HG02943 (cell line): Measurements from ENCODE around the gene XIRP1.

ENCODE experiments used
- ATAC-seq: cut with Tn5 transposase; IDR thresholded peaks from one replicate; pipeline ENCODE4 v1.9.1; 2021; ENCODE audit warnings: mild to moderate bottlenecking, low read depth, moderate library complexity; ENCODE audit not compliant: unreplicated experiment

The XIRP1 gene

GRCh38 chr3:39211332-39212130 is 19.1 kb upstream of the XIRP1 start:
- no peak for ATAC-seq

DNA sequence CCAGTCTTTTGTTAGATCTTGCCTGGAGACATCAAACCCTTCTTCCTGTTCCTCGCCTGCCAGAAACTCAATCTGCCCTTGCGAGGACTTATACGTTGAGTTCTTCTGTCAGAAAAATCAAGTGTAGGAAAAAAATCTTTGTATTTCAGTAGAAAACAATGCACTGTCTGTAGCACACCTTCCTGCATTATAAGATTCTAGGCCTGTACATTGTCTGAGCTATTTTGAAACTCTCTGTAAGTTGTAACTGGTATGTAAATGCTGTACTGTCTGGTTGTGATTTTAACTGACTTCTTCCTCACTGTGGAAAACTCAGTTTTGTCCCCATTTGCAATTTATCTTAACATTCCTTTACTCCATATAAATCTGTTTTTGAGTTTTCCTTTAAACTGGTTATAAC is 17.7 kb upstream of the XIRP1 start:
- ATAC-seq: no peak

DNA sequence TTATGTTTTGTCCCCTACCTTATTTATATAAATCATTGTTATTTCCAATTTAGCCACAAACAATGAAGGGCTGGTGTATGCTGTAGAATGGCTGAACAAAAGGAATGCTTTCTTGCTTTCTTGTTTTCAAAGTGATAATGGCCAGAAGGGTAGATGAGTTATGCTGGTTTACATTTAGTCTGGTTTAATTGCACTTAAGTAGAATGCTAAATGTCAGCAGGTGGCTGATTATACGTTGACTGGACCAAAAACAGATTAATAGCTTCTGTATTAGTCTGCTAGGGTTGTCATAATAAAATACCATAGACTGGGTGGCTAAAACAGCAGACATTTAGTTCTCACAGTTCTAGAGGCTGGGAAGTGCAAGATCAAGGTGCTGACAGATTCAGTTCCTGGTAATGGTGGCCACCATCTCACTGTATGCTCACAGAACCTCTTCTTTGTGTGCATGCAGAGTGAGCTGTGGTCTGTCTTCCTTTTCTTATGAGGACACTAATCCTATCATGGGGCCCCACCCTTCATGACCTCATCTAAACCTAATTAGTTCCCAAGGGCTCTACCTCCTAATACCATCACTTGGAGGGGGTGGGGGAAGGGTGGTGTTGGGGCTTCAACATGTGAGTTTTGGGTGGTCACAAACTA is 17.1 kb upstream of the XIRP1 start:
- ATAC-seq: no peak

GRCh38 chr3:39208463-39209055 is 16.2 kb upstream of the XIRP1 start:
- no peak for ATAC-seq

- ATAC-seq: no peak
These were observed 15.2 kb upstream of the XIRP1 start for GRCh38 chr3:39207361-39208186.

- no peak for ATAC-seq
These were observed 13.6 kb upstream of the XIRP1 start for GRCh38 chr3:39205919-39206516.

DNA sequence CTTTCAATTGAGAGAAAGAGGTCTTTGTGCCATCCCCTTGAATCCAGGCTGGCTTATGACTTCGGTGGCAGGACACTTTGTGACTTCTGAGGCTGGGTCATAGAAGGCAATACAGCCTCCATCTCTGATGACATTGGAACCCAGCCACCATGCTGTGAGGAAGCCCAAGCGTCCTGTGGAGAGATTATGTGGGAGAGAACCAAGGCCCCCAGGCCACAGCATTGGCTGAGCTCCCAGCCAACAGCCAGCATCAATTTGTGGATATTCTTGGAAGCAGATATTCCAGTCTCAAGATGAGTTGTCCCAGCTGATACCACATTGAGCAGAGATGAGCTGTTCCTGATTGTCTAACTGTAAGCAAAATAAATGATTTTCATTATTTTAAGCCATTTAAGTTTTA is 12.7 kb upstream of the XIRP1 start:
- no peak for ATAC-seq

DNA sequence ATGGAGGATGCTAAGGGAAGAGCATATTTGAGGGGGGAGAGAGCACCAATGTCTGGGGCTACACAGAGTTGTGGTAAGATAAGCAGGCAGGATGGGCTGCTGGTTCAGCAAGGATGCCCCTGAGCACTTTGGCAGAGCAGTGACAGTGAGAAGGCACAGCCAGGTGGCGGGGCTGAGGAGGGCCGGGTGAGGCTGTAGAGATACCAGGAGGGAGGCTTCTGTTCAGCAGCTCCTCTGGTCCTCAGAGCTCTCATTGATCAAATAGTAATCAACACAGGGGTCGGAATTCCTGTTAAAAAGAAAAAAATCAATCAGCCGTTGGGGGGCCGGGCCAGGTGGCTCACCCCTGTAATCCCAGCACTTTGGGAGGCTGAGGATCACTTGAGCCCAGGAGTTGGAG is 11.5 kb upstream of the XIRP1 start:
- ATAC-seq: no peak

DNA sequence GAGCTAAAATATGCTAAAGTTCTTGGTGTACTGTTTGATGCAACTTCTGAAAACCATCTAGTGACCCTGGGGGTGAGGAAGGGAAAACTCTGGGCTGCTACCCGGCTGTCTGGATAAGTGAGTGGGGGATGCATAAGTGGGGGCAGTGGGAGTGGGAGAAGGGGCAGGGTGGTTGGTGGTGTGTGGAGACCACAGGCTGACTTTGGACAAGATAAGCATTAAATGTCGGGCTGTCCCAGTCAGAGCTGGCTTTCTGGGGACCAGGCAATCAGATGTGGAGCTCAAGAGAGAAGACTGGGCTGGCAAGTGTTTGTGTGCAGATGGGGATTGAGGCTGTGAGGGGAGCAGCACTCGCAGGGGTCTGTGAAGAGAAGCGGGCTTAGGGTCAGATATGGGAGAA is 11.0 kb upstream of the XIRP1 start:
- no peak for ATAC-seq

- ATAC-seq: no peak
These were observed 9.7 kb upstream of the XIRP1 start for GRCh38 chr3:39202094-39202493.

DNA sequence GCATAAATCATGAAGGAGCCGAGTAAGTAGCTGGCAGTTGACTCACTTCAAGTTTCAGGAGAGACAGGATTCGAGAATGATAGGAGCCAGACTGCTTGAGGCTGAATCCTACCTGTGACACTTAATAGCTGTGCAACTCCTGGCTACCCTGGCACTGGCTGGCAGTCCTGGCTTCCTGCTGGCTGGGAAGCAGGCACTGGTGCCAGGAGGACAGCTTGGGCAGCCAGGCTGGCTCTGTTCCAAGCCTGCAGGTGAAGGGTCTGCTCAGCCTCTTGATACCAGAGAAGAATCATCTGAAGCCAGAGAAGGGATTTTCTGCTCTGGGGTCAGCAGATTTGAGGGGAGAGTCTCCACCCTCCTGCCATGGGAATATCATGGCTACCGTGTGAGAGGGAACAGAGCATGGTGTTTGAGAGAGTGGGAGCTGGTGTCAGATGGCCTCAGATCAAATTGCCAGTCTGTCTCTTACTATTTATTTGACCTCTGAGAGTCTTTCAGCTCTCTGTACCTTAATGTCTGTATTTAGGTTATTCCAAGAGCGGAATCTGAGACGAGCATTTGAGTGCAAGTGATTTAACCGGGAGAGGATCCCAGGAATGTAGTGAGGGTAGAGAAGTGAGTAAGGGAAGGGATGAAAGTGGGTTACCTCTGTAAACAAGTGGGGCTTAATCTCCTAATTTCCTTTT is 4.4 kb upstream of the XIRP1 start:
- no peak for ATAC-seq

- no peak for ATAC-seq
These were observed 3.6 kb upstream of the XIRP1 start for GRCh38 chr3:39196034-39196433.

- ATAC-seq: no peak
These were observed 996 bp upstream of the XIRP1 start for GRCh38 chr3:39193391-39193790.

DNA sequence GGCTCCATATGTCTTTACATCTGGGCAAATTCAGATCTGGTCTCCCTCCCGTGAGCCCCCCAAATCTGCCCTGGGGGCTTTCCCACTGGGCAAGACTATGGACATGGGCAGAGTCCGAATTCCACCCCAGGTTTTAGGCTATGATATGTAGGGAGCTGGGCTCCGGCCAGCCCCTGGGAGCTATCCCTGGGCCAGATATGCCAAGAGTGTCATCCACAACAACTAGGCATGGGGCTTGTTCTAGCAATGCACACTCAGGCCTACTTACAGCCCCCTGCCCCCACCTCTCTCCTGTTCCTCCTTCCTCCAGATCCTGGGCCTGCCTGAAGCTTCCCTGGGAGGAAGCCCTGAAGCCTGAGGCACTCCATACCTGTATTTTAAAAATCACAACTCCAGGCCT is 622 bp downstream of the XIRP1 start:
- no peak for ATAC-seq

GRCh38 chr3:39191111-39191510 is 1.3 kb downstream of the XIRP1 start:
- no peak for ATAC-seq

DNA sequence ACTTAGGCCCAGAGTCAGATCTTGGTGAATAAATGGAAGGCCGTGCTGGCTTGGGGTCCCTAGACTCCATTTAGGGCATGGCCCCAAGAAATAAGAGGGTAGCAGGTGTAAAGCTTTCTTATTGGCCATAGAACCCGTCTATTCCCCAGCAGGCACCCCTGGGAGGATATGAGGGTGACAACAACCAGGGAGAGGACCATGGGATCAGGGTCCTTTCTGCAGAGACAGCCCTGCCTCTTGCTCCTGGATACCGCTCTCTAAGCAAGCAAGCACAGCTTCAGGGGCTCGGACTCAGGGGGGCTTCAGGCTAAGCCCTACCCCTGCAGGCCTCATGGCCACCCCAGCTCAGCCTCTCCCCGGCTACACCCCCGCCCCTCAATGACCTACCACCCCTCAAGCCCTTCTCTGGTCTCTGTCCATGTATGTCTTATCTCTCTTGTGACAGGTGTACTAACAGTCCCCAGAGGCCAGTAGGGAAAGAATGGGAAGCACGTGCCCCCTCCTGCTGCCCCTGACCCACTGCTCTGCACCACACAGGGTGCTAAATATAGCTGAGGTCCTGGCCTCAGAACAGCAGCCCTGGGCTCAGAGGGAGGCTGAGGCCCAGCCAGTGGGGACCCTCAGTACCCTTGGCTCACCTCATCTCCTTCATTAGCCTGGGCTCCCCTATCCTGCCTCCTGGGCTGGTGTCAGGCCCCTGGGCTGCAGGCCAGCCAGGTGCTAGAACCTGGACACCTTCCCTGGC is 1.9 kb downstream of the XIRP1 start:
- no peak for ATAC-seq

GRCh38 chr3:39189959-39190269 is 2.5 kb downstream of the XIRP1 start:
- ATAC-seq: no peak

DNA sequence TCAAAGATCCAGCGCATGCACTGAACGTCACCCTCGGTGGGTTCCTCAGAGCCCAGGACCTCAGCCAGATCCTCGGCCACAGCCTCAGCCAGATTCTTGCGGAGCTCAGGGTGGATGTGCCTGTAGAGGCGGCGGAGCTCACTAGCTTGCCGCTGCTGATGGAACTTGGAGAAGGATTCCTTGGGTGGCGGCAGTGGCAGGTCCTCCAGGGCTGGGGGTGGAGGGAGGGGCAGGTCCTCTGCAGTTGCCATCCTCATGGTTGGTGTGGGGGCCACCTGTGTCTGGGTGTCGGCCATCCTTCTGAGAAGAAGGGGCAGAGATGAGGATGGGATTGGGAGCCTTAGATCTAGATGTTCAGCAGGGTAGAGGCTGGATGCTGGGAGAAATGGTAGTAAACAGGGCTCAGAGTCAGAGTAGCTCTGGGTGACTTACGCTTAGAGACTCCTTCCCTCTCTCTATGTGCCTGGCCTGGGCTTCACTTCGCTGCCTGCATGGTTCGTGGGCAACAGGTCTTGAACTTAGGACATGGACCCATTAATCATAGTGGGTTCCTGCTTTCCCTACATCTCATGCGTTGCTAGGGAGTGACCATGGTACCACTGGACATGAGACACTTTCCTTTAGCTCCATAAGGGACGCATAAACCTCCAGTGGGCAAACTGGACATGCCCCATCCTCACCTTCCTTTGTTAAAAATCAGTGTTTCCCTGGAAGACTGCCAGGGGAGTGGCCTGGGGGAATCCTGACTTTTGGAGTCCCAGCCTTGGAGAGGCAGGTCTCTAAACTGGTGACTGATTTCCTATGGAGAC is 3.0 kb downstream of the XIRP1 start:
- no peak for ATAC-seq
